ENCODE results near the gene HEXD. TPM values are rescaled to one million over a fixed set of nuclear protein-coding genes. Genes with fewer than 3 reads are reported as not detected.

The HEXD gene
- total and polyA plus RNA-seq, 10 of the 15 experiments (the other 5 are each of a cell fraction or from before 2014, with no cell fraction given) = 1.6 to 24.2 (median 7.0) TPM

- Histone ChIP-seq H3K4me1 (ENCODE audit: control insufficient read depth, insufficient read depth, low read length) (peaks cover 6% of the 10 kb centered on the region; the same call in 1 of the 2 replicates), H3K36me3 (ENCODE audit: control insufficient read depth in 2 of 2, insufficient read depth in 2 of 2, low read length in 1 of 2) (peaks cover 2 to 12% of the 10 kb centered on the region in 2 experiments; a peak in 3 of 4 replicates), H3K4me2 (ENCODE audit: control insufficient read depth, insufficient read depth) (no peak overlapping the region), H4K20me1 (ENCODE audit: control insufficient read depth, insufficient read depth) (no peaks in the 10 kb centered on the region), H3K9me3 (replicated peaks; ENCODE audit: control insufficient read depth, insufficient read depth, low read length) (no peaks in the 10 kb centered on the region), H3K27ac (ENCODE audit: control insufficient read depth, insufficient read depth) (no peak overlapping the region), H3K79me2 (ENCODE audit: control insufficient read depth, insufficient read depth, low read length) (no peaks in the 10 kb centered on the region), H3K4me3 (no peak overlapping the region), H2AFZ (ENCODE audit: control insufficient read depth, low read depth, low read length) (no peak overlapping the region), H3K27me3 (replicated peaks in 1 of 2; ENCODE audit: control insufficient read depth in 2 of 2, insufficient read depth in 2 of 2, low read length in 1 of 2) (no peaks in the 10 kb centered on the region), H3K9ac (ENCODE audit: control insufficient read depth, insufficient read depth, low read length) (no peak overlapping the region)
- RAD21 ChIA-PET (ENCODE audit: unreplicated experiment) = interaction anchor here (1.3 kb wide), 1 partner anchor 9 kb away, joined by 3 read pairs; no protein-coding TSS in a partner anchor
- no peak for ATAC-seq
- SMC1A ChIA-PET (ENCODE audit: uncharacterized antibody, unreplicated experiment) = interaction anchor here (0.9 kb wide), 1 partner anchor 31 kb away, joined by 3 read pairs; no protein-coding TSS in a partner anchor
- POLR2A ChIA-PET = interaction anchor here (1.0 kb wide), 1 partner anchor 33 kb away, joined by 3 read pairs; no protein-coding TSS in a partner anchor
- DNase-seq (ENCODE audit: low read depth, low spot score) = no peak
- intact Hi-C loops (cut with micrococcal nuclease; ENCODE audit: unreplicated experiment) (loop anchor here (5.0 kb wide), 1 partner anchor 37 kb away; no protein-coding TSS in a partner anchor), in situ Hi-C loops (cut with MboI) (no loop called here)
- CTCF ChIA-PET = no interaction called here
- FAIRE-seq = no peak
- WGBS (ENCODE audit: insufficient coverage, insufficient replicate concordance, low lambda C conversion rate, missing lambda C conversion rate) = 94% methylated on average over 64 of the region's 67 CpGs
- no TSS peak for BruUV-seq (replicated peaks)
- no peak for TF ChIP-seq PML (IDR thresholded peaks at IDR 0.05; ENCODE audit: low read length)
- peak; percentile 79; the same call in 1 of the 2 replicates for TF ChIP-seq ZBTB33 (IDR thresholded peaks at IDR 0.05)
- TF ChIP-seq, protein P1, sequence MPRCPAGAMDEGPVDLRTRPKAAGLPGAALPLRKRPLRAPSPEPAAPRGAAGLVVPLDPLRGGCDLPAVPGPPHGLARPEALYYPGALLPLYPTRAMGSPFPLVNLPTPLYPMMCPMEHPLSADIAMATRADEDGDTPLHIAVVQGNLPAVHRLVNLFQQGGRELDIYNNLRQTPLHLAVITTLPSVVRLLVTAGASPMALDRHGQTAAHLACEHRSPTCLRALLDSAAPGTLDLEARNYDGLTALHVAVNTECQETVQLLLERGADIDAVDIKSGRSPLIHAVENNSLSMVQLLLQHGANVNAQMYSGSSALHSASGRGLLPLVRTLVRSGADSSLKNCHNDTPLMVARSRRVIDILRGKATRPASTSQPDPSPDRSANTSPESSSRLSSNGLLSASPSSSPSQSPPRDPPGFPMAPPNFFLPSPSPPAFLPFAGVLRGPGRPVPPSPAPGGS (IDR thresholded peaks at IDR 0.05; ENCODE audit: borderline replicate concordance, insufficient read depth, low read depth, low read length, poor library complexity, severe bottlenecking) = peak; percentile 95
- TF ChIP-seq, protein P2, sequence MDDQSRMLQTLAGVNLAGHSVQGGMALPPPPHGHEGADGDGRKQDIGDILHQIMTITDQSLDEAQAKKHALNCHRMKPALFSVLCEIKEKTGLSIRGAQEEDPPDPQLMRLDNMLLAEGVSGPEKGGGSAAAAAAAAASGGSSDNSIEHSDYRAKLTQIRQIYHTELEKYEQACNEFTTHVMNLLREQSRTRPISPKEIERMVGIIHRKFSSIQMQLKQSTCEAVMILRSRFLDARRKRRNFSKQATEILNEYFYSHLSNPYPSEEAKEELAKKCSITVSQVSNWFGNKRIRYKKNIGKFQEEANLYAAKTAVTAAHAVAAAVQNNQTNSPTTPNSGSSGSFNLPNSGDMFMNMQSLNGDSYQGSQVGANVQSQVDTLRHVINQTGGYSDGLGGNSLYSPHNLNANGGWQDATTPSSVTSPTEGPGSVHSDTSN (IDR thresholded peaks at IDR 0.05; ENCODE audit: insufficient replicate concordance, low read depth, low read length) = peak; percentile 67
- no peak for TF ChIP-seq RAD51 (IDR thresholded peaks at IDR 0.05)
- TF ChIP-seq DPF2 (IDR thresholded peaks at IDR 0.05) = no peak
- TF ChIP-seq CBX3 (IDR thresholded peaks at IDR 0.05; ENCODE audit: borderline replicate concordance, low read depth) = no peak
- TF ChIP-seq RB1 (IDR thresholded peaks at IDR 0.05; ENCODE audit: borderline replicate concordance) = no peak
- TF ChIP-seq POLR2A (IDR thresholded peaks at IDR 0.05; ENCODE audit: low read depth, low read length) = peak; percentile 37; the same call in 1 of the 2 replicates
- TF ChIP-seq TCF3 (IDR thresholded peaks at IDR 0.05; ENCODE audit: borderline replicate concordance, insufficient read depth, low read depth, low read length) = peak; percentile 97
- no peak for TF ChIP-seq KAT2A (conservative IDR thresholded peaks at IDR 0.05; ENCODE audit: control insufficient read depth, low read depth, low read length)
- TF ChIP-seq SRF (IDR thresholded peaks at IDR 0.05; ENCODE audit: low read depth in 2 of 2, low read length in 2 of 2) = no peak
- TF ChIP-seq ZBTB11 (CRISPR knock-in tag; IDR thresholded peaks at IDR 0.05) = no peak
Observed at GRCh38 chr17:82403662-82404660, 14.2 kb upstream of the HEXD start.

Data from GM12878 (cell line).